ENCODE measurements around the gene RPL36.
A peak's percentile ranks its signal among the peaks of the same experiment; 100 is the strongest.
"Not testable (repeated sequence)": the region's sequence is repeated elsewhere in the genome, so short reads cannot be mapped to it uniquely, and the experiment has no call there.

The RPL36 gene

GRCh38 chr19:5707576-5708575 is 17.8 kb downstream of the RPL36 start:
- no peak for DNase-seq

GRCh38 chr19:5711025-5711424 is 20.9 kb downstream of the RPL36 start:
- DNase-seq: no peak

- no peak for DNase-seq
These were observed 21.6 kb downstream of the RPL36 start for GRCh38 chr19:5711713-5712161.

GRCh38 chr19:5713228-5713627 is 23.1 kb downstream of the RPL36 start:
- no peak for DNase-seq

- DNase-seq: no peak
These were observed 24.7 kb downstream of the RPL36 start for GRCh38 chr19:5714816-5715215.

DNA sequence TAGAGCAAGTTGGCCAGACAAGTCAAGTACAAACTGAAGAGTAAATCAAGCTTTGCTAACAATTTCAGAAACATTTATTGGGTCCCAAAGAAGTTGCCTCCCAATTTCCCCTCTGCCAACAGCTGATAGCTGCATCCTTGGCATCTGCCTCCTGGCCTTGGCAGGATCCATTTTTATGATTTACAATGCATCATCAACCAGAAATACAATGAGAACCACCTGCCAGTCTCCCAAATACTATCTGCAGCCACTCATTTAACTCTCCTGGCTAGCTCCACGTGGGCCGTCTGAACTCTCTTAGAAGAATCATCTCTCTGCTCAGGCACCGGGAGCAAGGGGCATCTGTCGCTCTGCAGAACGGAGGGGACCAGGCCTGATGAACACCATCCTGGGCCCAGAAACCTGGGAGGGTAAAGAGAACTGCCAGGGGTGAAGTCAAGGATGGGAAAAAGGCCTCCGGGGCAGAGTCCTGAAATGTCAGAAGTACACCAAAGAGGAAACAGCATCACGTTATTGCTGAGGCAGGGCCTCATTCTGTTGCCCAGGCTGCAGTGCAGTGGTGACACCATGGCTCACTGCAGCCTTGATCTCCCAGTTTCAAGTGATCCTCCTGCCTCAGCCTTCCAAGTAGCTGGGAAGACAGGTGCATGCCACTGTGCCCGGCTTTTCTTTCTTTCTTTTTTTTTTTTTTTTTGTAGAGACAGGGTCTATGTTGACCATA is 27.3 kb downstream of the RPL36 start:
- no peak for DNase-seq

DNA sequence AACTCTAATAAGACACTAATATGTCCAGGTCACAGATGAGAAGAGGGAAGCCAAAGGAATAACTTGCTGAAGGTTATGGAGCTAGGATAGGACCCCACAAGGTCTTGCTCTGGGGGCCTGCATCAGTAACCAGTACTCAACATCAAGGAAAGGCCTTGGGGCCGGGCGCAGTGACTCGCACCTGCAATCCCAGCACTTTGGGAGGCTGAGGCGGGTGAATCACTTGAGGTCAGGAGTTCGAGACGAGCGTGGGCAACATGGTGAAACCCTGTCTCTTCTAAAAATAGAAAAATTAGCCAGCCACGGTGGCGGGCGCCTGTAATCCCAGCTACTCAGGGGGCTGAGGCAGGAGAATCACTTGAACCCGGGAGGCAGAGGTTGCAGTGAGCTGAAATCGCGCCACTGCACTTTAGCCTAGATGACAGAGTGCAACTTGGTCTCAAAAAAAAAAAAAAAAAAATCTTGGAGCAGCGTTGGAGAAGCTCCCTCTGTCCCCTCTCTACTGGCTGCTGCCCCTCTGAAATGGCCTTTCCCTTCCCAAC is 28.0 kb downstream of the RPL36 start:
- DNase-seq: peak; percentile 66

DNA sequence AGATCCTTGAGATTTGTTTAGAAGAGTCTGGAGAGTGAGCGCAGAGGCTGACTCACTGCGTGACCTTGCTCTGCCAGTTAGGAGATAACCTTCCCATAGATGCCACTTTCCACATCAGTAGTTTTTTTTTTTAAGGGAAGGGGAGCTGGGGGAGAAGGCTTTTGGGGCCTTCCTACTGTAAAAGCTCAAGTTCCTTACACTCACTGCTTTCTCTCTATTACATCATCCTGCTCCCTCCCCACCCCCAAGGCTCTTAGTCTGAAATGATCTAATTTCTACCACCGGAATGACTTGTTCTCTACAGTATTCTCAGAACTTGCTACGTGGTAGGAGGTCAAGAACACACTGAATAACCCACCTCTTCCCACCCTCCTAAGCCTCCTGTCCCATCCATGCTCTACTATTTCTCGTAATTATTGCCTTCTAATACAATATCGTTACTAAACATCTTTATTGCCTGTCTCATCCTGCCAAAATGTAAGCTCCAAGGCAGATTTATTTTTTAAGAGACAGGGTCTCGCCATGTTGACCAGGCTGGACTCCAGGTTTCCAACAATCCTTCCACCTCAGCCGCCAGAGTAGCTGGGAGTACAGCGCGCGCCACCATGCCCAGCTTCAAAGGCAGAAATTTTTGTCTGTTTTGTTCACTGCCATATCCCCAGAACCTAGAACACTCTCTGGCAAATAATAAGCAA is 28.6 kb downstream of the RPL36 start:
- peak; percentile 71 for DNase-seq

DNA sequence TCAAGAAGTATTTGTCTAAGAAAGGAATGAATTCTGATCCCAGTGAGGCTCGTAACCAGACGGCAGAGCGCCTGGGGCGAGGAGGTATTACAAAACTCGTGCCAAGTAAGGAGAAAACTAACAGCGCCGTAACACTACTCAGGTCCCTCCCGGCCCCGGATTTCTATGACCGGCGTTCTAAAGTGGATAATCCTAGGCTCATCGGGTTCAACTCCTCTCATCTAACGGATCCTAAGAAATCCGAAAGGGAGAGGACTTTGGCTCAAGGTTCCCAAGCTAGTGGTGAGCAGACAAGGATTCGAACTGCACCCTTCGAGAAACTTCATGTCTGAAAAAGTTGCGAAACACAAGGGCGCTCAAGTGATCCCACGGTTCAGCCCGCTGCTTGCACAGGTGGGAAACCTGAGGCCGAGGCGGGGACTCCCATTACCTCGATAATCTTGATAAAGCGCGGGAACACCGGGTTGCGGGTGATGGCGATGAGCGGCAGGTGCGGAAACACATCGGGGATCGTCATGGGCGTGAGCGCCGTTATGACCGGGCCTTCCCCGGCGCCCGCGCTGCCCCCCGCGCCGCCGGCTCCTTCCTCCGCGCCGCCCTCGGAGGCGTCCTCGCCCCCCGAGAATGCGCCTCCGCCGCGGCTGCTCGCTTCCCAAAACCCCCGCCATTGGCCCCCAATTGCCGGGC is 29.3 kb downstream of the RPL36 start:
- DNase-seq: no peak

DNA sequence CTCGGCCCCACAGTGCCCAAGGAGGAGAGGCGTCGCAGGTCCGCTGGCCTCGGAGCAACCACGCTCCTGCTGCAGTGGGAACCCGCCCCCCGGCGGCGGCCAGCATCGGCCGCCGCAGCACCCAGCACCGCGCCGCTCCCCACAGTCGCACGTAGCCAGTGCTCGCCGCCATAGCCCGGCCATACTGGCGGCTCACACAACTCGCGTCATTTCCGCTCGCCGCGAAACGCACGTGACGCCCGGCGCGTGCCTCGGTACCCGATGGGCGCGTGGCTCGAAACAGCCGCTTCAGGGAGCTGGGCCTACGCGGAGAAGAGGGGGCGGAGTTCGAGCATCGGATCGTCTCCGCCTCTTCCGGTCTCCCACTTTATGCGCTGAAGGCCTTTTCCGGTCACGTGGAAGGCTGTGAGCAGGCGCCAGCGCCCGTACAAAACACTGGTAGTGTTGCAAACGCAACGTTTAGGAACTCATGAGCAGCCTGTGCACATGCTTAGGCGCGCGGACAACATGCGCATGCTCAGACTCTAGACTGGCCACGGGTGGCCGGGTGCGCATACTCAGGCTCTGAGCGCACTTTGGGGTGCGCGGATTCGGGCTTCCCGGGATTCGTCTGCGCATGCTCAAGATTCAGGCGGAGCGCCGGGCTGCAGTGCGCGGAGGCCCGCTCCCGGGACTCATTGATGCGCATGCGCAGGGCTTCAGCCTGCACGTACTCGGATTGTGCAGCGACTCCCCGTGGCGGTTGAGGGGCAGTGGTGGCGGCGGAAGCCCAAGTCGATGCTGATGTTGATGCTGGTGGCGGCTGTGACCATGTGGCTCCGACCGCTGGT is 30.1 kb downstream of the RPL36 start, which contains the start of the genes CATSPERD and LONP1:
CATSPERD (plus strand) TSS at position 677 of the 830 bp plus-strand sequence; CDS start at position 778, 101 bp downstream.
LONP1 (minus strand) TSS at position 186 of the 830 bp plus-strand sequence; CDS start at position 172, 14 bp downstream.
- peak; percentile 98 for DNase-seq

DNA sequence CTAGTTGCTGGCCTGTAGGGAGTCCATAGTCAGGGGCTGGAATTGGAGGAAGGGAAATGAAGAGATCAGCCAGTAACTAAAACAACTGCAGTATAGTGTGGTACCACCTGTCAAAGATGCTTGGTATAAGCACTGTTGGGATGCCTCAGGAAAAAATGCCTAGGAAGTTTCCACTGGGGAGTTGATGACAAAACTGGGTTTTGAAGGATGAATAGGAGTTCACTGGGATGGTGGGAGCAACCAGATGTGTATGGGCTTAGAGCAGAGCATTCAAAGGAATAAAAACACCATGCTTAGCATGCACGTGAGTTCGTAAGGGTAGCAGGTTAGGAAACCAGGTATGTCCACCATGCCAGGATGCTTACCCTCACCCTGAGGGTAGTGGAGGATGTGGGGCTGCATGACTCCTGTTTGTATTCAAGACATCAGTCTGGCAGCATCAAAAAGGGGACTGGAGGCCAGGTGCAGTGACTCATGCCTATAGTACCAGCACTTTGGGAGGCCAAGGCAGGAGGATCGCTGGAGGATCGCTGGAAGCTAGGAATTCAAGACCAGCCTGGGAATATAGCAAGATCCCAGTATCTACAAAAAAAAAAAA is 37.5 kb downstream of the RPL36 start:
- no peak for DNase-seq

- not testable (repeated sequence) for DNase-seq
These were observed 43.1 kb downstream of the RPL36 start for GRCh38 chr19:5733172-5733571.

GRCh38 chr19:5738423-5738822 is 48.3 kb downstream of the RPL36 start:
- no peak for DNase-seq
